Activated CD4-positive, alpha-beta T cell treated with anti-CD3 and anti-CD28 coated beads, Interleukin-2, amount 50 U/mL, for 1 hour (primary cell): ENCODE measurements around the gene OTOF.
A peak's percentile ranks its signal among the peaks of the same experiment; 100 is the strongest.

ENCODE experiments used
- DNase-seq: peaks from one replicate; pipeline ENCODE4 v3.0.0-alpha.2; 2020

The OTOF gene

DNA sequence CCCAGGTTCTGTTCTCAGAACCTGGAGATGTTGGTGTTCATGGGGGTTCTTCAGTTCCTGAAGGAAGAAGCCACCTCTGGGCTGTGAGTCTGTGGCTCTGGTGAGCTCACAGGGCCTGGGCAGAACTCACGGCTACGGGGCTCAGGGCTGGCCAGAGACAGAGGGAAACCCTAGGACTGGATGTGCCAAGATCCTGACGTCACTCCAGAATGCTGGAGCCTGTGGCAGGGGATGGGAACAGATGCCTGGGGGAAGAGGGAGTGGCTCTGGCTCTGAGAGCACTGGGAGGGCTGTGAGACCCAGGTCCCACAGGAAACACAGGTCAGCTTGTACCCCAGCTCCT, at the start of gene OTOF:
TSS of gene OTOF (minus strand) at position 214 of the 343 bp plus-strand sequence.
- DNase-seq = no peak

DNA sequence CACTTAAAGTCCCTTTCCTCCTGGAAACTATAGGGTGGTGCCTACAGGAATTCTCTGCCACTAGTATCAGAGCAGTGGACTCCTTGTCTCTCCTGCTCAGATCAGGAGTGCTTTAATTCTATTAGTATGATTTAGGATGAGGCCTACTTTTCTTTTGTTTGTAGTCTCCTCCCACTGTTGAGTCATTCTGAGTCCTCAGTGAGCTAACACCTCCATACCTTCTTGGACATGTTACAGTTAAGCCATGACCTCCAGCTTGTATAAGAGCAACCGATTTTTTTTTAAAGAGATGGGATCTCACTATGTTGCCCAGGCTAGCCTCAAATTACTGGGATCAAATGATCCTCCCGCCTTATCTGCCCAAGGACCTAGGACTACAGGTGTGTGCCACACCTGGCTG, 48.7 kb upstream of the OTOF start:
- no peak for DNase-seq

DNA sequence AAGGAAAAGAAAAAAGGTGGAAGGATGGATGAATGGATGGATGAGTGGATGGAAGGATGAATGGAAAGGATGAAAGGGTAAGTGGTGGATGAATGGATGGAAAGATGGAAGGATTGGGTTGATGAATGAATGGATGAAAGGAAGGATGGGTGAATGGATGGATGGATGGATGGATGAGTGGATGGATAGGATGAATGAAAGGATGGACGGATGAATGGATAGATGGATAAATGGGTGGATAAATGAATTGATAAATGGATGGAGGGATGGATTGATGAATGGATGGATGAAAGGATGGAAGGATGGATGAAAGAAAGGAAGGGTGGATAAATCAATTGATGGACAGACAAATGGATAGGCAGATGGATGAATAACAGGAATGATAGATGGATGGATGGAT, 48.2 kb upstream of the OTOF start:
- no peak for DNase-seq

DNA sequence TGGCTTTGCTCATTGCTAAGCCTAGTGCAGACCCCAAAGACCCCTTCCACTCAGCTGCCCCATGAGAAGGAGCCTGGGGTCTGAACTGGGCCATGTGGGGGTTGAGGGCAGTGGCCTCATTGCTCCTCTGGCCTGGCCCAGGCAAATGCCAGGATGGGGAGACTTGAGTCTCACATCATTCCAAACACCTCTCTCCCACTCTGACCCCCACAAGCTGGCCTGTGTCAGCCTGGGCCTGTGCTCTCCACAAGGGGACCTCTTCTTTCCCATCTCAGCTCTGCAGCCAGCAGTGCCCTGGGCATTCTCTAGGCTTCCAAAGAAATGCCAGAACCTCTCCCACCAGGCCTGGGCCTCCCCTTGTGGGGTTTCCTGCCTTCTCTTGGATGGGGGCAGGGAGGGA, 45.8 kb upstream of the OTOF start:
- no peak for DNase-seq

DNA sequence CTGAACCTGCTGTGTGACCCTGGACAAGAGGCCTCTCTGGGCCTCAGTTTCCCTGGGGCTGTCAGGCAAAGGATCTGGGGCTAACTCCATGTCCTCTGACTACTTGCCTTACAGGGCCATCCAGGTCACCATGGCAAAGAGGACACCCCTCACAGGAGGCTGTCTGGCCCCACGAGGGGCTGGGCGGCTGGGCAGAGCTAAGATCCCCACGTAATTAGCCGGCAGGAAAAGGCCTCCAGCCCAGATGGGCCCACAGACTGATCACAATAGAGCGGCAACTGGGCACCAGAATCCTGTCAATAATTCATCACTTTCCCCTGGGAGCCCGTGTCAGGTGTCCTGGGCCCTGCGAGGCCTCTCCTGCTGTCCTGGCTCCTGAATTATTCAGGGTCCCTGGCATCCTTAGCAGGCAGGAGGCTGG, 44.8 kb upstream of the OTOF start:
- no peak for DNase-seq

DNA sequence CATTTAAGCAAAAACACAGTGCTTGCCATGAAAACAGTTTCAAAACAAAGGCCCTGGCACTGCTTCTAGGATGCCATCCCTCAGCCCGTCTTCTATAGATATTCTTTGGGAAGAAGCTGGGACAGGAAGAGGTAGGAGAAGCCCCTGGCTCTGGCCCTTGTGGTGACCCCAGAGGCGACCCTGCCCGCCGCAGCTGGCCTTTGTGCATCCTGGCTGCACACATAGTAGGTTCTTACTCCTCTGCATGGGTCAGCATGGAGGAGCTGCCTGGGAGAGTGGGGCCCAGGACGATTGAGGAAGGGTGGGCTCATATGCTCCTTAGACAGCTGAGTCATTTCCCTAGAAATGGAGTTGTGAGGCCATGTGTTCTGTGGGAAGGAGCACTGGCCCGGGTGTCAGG, 44.4 kb upstream of the OTOF start:
- no peak for DNase-seq

DNA sequence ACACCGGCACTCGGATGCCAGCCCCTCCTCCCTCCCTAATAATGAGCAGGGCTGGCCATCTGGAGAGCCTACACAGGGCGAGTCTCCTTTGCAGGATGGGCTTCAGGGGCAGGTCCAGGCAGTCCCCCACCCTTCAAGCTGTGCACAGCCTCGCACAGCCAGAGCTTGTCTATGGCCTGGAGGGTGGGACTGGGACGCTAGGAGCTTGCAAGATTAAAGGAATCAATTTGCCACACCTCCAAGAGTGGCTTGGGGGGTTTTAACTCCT, 43.9 kb upstream of the OTOF start:
- DNase-seq = no peak

DNA sequence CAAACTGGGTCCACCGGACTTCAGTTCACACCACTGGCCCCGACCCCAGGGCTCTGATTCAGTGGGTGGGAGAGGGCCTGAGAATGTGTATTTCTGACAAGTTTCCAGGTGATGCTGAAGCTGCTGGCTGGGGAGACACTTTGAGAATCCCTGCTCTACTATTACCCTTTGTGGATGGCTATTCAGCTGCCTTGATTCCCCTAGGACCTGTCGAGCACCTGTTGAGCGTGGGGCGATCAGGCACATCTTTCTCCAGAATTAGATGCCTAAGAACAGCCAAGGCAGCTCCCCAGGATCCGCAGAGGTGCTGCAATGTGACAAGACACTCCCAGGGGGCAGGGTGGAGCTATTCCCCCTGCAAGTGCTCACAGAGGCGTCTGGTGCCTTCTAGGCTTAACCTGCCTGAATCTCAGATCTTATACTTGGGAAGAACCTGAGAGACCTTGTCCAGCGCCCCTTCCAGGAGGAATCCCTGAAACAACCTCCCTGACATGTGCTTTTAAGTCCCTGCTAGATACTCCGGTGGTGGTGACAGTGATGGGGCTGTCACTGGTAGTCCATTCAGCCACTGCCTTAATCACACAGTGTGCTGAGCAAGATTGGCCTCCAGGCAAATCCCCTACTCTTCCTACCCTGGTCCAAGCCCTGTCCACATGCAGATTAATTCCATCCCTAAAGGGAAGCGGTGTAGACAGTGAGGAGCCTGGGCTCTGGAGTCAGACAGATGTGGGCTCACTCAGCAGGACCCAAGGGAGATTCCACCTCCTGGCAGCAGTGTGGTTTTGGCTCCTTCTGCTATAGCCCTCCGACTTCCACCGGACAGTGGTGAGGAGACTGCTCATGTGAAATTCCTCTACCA, 43.4 kb upstream of the OTOF start:
- no peak for DNase-seq

DNA sequence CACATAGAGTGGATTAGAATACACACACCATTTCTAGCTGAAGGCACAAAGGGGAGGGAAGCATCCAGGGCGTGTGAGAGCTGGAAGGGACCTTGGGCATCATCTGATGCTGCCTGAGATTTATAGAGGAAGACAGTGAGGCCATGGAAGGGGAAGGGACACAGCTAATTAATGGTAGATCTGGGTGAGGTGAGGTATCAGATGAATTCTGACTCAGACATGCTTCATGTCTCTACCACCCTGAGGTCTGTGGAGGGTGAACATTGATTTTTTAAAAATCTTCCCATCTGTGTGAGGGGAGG, 42.2 kb upstream of the OTOF start:
- DNase-seq = no peak

DNA sequence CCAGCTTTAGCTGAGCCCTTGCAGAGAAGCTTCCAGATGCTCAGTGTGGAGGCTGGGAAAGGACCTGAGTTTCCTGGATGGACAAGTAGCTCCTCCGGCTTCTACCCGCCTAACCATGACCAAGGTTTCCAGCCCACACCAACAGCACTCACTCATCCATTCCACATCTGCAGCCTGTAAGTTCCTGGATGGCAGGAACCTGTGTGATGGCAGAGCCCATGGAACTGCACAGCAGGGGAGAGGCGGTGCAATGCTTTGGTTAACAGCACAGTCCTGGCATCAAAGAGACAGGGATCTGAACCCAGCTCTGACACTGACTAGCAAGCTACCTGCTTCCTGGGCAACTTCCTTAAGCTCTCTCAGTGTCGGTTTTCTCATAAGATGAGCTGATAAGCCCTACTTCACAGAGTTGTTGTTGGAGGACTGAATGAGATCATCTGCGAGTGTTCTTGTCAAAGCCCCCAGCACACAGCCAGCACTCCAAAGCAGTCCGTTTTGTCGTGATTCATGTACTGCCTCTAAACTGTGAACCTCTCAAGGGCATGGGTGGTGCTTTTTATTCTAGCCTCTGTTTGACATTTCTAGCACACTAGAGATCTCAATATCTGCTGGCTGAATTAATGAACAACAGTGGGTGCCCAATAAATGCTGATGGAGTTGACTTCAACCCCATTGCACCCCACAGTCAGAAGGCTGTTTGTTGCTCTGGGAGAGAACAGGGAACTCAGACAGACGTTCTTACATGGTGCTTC, 41.6 kb upstream of the OTOF start:
- DNase-seq = no peak

DNA sequence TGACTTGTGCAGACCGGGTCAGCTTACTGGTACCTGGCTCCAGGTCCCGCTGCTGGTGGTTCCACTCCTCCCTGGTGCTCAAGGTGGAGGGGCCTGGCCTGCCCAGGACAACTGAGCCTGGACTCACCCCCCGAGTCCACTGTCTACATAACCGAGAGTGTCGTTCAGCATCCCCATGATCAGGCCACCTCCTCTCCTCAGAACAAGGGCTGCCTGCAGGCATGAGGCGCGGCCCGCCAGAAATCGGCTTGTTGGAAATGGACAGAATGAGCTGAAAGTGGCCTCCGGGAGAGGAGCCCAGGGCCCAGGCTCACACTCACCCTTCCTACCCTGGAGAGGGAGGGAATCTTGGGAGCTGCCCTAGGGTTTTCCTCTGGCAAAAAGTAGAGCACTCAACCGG, 38.9 kb upstream of the OTOF start:
- DNase-seq = no peak

DNA sequence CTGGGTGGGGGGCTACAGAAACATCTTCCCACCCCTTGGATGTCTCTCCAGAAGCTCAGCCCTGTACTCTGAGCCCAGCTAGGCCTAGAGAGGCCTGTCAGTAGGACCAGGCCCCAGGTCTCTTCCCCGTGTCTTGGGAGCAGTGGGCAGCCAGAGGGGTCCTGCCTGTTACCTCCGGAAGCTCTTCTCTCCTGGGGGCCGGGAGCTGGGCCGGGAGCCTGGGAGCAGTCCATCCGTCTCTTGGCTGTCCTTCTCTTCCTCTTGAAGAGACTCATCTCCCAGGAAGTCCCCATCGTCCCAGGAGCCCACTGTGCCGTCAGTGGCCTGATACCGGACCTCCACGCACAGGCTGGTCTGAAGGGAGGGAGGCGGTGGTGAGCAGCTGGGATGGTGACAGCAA, 38.3 kb upstream of the OTOF start:
- DNase-seq = no peak

DNA sequence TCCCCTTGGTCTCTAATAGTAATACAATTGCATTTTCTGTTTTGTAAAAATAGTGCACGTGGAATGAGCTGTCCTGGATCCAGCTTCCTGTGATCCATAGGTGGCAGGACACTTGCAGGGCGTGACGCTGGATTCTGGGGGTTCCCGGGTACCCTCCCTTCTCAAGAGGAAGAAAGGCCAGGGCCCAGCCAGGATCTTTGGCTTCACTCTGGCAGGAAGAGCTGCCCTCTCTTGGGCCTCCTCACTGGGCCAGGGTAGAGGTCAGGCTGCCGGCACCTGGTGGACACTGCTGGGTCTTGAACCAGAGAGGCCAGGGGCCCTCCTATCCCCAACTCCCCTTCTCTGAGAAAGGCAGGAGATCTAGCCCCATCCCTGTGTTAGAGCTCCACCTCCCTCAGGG, 37.8 kb upstream of the OTOF start:
- no peak for DNase-seq

DNA sequence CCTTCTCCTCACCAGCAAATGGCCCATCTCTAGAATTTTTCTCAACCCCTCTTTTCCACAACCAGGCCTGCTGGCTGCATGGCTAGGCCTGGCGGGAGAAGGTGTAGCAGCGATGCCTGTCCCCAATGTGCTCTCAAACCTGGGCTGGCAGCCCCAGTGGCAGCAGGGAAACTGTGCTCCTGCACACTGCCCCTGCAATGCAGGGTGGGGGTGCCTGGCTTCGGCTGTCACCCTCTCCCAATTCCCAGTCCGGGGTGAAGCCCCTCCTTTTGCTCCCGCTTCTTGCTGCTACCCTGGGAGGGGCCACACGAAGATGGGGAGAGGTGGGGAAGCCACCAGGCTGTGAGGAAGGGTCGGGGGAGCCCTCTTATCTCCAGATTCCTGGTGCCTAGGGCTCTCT, 36.1 kb upstream of the OTOF start:
- no peak for DNase-seq

DNA sequence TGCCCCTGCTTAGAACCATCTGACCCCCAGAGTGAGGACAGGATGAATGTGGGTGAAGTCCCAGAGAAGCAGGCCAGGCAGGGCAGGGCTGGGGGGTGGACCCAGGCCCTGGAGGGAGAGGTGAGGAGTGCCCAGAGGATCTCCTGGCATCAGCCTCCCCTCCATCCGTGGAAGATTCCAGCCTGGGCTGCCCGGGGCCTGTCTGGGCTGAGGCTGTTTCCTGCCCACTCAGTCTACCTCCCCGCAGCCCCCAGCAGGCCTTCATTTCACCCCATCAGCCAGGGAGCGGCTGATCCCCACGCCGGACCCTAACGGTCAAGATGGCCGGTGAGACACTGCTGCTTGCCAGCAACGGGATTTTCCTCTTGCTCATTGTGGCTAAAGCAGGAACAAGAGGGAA, 35.3 kb upstream of the OTOF start:
- DNase-seq = no peak

DNA sequence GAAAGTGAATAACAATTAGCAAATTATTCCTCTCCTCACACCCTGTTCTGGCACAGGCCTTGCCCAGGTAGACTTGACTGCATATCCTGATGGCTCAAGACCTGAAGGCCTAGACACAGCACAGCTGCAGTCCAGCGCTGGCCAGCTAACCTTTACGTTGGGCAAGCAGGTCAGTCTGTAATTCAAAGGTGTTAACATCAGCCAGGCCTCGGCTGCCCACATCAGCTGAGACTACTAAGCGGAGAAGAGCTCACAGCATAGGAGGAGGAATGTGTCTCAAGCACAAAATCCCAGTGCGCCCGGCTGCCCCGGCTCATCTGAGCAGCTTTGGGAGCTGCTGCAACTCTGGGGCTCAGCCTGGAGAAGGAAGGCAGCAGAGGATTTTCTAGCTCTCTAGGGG, 33.5 kb upstream of the OTOF start:
- DNase-seq = no peak

DNA sequence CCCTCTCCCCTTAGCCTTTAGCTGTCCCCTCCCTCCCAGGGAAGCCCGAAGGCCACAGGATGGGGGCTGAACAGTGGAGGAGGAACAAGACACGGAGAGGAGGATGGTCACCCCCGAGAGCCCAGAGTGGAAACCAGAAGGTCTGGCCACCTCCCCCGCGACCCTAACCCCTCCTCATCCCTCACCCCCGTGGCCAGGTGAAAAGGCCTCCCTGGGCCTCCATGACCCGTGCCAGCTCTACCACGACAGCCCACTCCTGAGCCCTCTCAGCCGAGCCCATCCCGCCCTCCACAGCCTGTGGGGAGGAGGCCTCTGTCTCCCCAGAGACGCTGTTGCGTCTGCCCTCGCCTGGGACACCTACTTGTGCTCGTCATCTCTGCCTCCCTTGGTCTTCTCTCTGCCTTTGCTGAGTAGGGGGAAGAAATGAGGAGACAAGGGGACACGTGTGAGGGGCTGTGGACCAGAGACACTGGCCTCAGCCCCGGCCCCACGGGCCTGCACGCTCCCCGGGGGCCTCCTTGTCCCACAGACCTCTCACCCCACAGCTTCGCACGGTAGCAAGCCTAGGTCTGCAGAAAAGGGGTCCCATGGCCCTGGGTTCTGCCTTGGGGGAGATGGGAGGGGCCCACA, 32.5 kb upstream of the OTOF start:
- DNase-seq = no peak

DNA sequence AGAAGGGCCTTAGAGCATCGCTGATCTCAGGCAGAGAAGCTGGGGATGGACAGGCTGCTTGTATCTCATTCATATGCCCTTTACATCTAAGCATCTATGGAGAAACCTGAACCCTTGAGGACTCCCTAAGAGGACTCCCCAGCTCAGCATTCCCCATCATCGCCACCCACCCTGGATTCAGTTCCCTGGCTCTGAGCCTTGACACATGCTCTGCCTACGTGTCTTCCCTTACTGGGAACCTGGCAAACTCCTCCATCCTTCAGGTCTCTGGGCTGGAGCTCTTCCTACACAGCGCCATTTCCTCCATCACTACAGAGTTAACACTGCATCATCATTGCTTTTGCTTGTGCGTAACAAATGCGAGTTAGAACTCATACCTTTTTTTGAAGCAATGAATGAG, 31.2 kb upstream of the OTOF start:
- no peak for DNase-seq

DNA sequence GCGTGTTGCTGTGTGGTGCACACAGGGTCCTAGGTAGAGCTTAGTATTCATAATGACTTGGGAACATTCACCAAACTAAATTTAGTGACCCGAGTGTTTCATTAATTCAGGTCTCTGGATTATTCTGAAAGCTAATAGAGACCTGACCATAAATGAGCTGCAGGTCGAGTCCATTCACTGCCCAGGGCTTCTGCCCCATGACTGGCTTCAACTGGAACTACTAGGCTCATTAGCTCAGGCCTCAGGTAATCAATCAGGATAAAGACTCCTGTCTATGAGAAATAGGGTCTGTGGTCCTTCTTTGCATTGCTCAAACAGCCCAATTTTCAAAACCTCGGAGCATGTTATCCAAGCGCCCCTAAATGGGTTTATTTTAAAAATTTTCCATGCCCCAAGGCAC, 30.0 kb upstream of the OTOF start:
- DNase-seq = no peak

DNA sequence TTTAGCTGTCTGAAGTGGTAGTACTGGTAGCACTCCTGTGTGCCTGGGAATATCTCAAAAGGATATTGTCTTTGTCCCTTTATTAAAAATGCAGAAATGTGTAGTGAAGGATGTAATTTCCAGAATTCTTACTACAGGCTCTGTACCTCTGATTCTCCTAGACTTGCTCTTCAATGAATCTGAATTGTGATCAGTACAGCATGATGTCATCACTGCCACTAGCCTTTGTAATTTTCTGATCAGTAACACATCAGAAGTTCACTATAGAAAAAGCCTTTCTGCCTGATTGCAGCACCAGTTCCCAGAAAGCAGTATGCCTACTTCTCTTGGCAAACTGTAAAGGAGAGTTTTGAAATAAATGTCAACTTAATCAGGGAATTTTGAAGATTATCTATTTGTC, 29.2 kb upstream of the OTOF start:
- no peak for DNase-seq

DNA sequence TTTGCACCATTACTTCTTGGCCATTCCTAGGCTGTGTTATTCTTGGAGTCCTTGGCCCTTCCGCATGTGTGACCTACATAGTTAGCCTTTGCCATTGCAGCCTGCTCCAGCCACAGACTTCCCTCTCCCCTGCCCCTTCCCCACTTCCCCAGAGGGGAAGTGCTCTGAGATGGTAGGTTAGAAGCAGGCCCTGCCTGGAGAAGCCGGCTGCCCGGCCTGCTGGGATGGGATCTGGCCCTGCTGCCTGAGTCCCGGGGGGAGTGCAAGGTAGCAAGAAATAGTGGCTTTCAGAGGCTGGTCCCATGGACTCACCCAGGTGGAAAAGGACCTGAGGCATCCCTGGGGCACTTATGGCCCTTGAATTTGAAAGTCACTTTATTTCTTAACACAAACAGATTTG, 28.4 kb upstream of the OTOF start:
- no peak for DNase-seq

DNA sequence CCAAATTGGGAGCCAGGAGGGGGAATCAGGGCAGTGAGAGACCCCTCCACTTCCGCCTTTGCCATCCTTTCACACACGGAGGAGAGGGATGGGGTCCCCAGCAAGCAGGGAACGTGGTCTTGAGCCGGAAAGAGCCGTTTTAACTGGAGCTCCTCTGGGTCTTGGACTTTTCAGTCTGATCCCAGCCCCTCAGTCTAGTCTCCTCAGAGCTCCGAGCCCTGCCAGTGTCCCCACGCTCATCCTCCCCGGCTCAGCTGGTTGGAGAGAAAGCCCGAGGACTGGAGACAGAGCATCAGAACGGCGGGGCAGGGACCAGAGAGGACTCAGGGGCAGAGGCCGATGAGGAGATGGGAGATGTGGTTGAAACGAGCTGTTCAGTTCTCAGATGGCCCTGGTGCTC, 26.1 kb upstream of the OTOF start:
- DNase-seq = no peak

DNA sequence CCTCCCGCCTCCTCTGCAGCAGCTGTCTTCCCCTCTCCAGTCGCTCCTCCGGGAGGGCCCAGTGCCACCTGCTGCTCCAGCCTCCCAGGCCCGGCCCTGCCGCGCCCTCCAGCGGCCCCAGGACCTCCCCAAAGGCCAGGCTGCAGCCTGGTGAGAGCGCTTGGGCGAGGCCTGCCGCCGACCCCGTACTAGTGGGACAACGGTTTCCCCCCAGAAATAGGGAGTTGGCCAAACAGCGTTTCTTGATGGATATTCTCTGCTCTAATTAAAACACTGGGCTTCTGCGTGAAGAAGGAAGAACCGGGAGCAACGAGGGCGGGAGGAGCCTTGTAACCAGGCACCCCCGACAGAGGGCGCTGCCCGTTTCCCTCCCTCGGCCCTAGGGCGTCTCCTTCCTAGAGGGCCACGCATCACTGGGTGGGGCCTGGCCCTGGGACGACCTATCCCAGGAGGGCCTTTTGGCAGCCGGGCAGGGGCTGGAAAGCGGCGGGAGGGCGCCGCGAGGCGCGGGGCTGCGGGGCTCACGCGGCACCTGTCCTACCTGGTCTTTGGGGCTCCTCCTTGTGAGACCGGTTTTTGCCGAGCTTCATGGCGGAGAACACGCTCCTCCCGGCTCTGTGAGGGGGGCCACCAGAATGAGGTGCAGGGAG, 25.4 kb upstream of the OTOF start:
- DNase-seq = peak; percentile 75

DNA sequence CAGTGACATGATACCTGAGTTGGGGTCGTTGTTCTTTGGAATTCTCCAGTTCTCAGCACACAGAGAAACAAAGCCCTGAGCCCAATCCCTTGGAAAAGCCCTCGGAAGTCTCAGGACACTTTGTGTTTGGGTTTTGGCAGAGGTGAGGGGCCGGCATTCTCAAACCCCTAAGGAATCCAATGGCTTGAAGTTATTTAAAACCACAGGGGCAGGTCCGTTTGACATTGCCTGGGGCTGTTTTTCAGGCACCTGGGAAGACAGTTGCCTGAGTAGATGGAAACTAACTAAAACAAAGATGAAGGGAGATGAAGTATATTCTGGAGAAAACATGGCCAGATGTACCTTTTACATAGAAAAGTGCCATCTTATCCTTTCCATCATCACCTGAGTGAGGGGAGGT, 22.5 kb upstream of the OTOF start:
- DNase-seq = no peak
